Hepatic stellate cell (primary cell): ENCODE measurements around the gene CENPX.

Experiments used
- DNase-seq: peaks from one replicate; pipeline ENCODE4 v3.0.0; 2011; ENCODE audit warnings: low spot score

Gene CENPX

GRCh38 chr17:82023447-82024241 is 966 bp upstream of the CENPX start:
- peak; percentile 58 for DNase-seq

GRCh38 chr17:82022981-82023446 is 336 bp upstream of the CENPX start, which contains the start of gene LRRC45:
Gene LRRC45 (plus strand): TSS chr17:82023305. CDS start chr17:82023644, 339 bp downstream.
- DNase-seq = peak; percentile 100

- no peak for DNase-seq
Observed at GRCh38 chr17:82021900-82022309, 773 bp downstream of the CENPX start.

GRCh38 chr17:82021107-82021899 is 1.4 kb downstream of the CENPX start:
- peak; percentile 85 for DNase-seq

- DNase-seq = no peak
Observed at GRCh38 chr17:82020572-82021106, 2.0 kb downstream of the CENPX start.

GRCh38 chr17:82019690-82020571 is 2.7 kb downstream of the CENPX start:
- peak; percentile 58 for DNase-seq

GRCh38 chr17:82018989-82019689 is 3.5 kb downstream of the CENPX start:
- no peak for DNase-seq

GRCh38 chr17:82018152-82018988 is 4.3 kb downstream of the CENPX start:
- no peak for DNase-seq

- DNase-seq = no peak
Observed at GRCh38 chr17:82017612-82018151, 5.0 kb downstream of the CENPX start.

- DNase-seq = no peak
Observed at GRCh38 chr17:82016875-82017459, 5.7 kb downstream of the CENPX start.

GRCh38 chr17:82016061-82016874 is 6.4 kb downstream of the CENPX start:
- no peak for DNase-seq

GRCh38 chr17:82015311-82015971 is 7.2 kb downstream of the CENPX start:
- DNase-seq = no peak

- DNase-seq = no peak
Observed at GRCh38 chr17:82014971-82015310, 7.7 kb downstream of the CENPX start.

- DNase-seq = no peak
Observed at GRCh38 chr17:82014432-82014831, 8.2 kb downstream of the CENPX start.

- DNase-seq = no peak
Observed at GRCh38 chr17:82013772-82014321, 8.8 kb downstream of the CENPX start.

- DNase-seq = no peak
Observed at GRCh38 chr17:82013341-82013740, 9.3 kb downstream of the CENPX start.

GRCh38 chr17:82012640-82013295 is 9.9 kb downstream of the CENPX start:
- DNase-seq = no peak
